GM18519 (cell line): ENCODE measurements around the gene ZNF821.
"Not testable (repeated sequence)": the region's sequence is repeated elsewhere in the genome, so short reads cannot be mapped to it uniquely, and the experiment has no call there.

ENCODE experiments used
- ATAC-seq: cut with Tn5 transposase; IDR thresholded peaks from one replicate; pipeline ENCODE4 v1.9.1; 2021; ENCODE audit warnings: mild to moderate bottlenecking, moderate library complexity; ENCODE audit not compliant: unreplicated experiment, low FRiP score

ZNF821 gene, protein sequence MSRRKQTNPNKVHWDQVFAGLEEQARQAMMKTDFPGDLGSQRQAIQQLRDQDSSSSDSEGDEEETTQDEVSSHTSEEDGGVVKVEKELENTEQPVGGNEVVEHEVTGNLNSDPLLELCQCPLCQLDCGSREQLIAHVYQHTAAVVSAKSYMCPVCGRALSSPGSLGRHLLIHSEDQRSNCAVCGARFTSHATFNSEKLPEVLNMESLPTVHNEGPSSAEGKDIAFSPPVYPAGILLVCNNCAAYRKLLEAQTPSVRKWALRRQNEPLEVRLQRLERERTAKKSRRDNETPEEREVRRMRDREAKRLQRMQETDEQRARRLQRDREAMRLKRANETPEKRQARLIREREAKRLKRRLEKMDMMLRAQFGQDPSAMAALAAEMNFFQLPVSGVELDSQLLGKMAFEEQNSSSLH

GRCh38 chr16:71883849-71884638 lies at the start of gene ZNF821:
TSS of gene ZNF821 (minus strand) at chr16:71884182. CDS start at chr16:71879946, 4,236 bp downstream.
- no peak for ATAC-seq

- ATAC-seq, result no peak
Observed at GRCh38 chr16:71933017-71933416, 49.0 kb upstream of the ZNF821 start.

- ATAC-seq, result no peak
Observed at GRCh38 chr16:71931599-71931998, 47.6 kb upstream of the ZNF821 start.

DNA sequence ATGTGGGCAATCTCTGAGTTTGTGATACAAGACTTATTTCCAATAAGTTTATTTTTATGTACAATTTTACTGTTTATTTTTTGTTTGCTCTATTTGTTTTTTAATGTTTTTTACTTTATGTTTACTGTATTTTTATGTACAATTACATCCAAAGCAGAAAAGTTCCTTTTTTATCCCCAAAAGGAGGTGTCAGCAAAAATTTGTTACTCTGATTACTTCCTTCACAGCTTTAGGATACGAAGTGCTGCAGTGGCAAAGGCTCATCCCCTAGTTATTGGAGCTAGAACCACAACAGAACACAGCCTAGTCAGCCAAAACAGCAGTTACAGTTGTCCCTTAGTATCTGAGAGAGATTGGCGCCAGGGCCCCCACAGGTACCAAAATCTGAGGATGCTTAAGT lies 47.0 kb upstream of the ZNF821 start:
- ATAC-seq, result no peak

DNA sequence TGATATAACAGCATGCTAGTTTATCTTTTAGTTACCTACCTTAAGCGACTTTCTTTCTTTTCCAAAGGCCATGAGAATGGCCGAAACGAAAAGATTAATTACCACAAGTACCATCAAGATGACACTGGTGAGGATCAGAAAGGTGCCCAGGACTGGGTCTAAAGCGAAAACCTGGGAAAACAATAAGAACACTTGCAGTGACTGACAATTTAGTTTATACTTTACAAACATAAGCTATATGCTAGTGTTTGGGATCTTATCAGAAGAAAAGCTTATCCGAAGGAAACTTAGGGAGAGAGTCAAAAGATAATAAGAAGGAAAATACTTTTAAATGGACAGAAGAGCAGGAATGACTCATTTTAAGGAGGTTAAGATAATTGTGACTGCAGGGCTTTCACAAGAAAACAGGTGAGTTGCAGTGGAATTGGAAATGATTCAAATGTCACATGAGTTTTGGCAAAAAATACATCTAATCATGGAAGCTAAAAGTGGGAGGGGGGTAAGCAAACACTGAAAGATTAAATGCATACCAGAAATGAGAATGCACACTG lies 46.1 kb upstream of the ZNF821 start:
- no peak for ATAC-seq

- no peak for ATAC-seq
Observed at GRCh38 chr16:71929048-71929447, 45.1 kb upstream of the ZNF821 start.

DNA sequence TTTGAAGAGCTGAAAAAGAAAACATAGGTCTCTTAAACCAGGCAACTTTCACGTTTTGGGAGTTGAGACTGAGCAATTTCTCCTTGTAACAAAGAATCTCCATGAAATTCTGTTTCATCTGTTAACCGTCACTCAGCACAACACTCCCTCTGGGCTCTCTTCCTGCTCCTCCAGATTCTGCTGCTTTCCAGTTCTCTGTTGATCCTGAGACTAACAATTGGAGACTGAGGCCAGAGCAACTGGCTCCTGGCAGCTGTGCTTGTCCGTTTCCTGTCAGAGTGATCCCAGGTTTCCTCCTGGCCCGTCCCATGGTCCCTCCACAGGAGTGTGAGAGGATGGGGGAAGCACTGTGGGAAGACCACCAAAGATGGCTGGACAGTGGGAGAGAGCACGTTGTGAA lies 43.8 kb upstream of the ZNF821 start:
- ATAC-seq, result no peak

GRCh38 chr16:71927383-71927782 lies 43.4 kb upstream of the ZNF821 start:
- ATAC-seq, result no peak

- ATAC-seq, result no peak
Observed at GRCh38 chr16:71924710-71925109, 40.7 kb upstream of the ZNF821 start.

GRCh38 chr16:71923941-71924690 lies 40.1 kb upstream of the ZNF821 start:
- no peak for ATAC-seq

- no peak for ATAC-seq
Observed at GRCh38 chr16:71920658-71921057, 36.7 kb upstream of the ZNF821 start.

- ATAC-seq, result no peak
Observed at GRCh38 chr16:71919035-71919434, 35.1 kb upstream of the ZNF821 start.

- ATAC-seq, result no peak
Observed at GRCh38 chr16:71917900-71918299, 33.9 kb upstream of the ZNF821 start.

DNA sequence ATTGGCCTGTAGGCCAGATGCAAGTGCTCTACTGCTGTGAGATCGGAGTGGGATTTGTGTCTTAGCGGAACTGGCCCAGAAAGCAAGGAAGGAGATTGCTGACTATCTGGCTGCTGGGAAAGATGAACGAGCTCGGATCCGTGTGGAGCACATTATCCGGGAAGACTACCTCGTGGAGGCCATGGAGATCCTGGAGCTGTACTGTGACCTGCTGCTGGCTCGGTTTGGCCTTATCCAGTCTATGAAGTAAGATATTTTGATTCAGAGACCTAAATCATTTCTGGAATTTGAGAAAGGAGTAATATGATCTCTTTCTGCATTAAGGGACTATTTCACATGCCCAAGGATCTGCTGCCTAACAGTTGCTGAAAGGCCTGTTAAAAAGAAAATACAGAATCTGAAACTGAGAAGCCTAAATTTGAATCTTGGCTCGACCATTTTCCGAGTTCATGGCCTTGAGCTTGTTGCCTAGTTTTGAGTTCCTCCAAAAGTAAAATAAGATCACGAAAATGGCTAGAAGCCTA lies 32.5 kb upstream of the ZNF821 start:
- no peak for ATAC-seq

- ATAC-seq, result no peak
Observed at GRCh38 chr16:71915350-71915749, 31.4 kb upstream of the ZNF821 start.

DNA sequence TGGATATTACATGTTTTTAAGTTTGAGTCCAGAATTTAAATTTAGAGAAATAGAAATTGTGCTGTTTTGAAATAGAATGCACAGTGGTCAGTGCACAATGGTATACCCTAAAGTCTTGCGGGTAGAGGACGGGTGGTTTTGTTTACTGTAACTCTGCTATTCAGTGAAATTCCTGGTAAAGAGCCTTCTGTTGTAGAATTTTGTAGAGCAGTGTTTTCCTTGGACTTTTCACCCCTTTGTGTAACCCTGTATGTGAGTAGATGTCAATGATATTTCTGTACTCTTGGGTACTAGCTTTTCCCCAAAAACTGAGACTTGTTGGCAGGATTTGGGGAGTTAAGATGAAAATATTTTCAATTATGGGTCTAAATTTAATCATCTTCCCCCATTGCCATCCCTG lies 30.8 kb upstream of the ZNF821 start:
- ATAC-seq, result no peak

- ATAC-seq, result no peak
Observed at GRCh38 chr16:71912534-71913275, 28.7 kb upstream of the ZNF821 start.

DNA sequence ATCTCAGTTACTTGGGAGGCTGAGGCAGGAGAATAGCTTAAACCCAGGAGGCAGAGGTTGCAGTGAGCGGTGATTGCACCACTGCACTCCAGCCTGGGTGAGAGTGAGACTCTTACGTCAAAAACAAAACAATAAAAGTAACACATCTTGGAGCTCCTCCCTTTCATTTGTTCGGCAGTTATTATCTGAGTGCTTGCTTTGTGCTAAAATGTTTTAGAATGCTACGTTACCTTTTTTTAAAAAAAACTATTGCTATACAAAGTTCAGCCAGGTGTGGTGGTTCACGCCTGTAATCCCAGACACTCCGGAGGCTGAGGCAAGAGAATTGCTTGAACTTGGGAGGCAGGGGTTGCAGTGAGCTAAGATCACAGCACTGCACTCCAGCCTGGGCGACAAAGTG lies 27.1 kb upstream of the ZNF821 start:
- no peak for ATAC-seq

- not testable (repeated sequence) for ATAC-seq
Observed at GRCh38 chr16:71905765-71906164, 21.8 kb upstream of the ZNF821 start.

- ATAC-seq, result no peak
Observed at GRCh38 chr16:71904239-71904638, 20.3 kb upstream of the ZNF821 start.
